NK-92 treated with Interleukin-12 subunit alpha and Interleukin-12 subunit beta, amount 100 ng/mL, for 24 hours (cell line): ENCODE data around the gene ADD2.
A peak's percentile ranks its signal among the peaks of the same experiment; 100 is the strongest.

Source experiments
- DNase-seq: peaks from one replicate; lab custom pipeline; 2025; lab: John Stamatoyannopoulos, UW

The ADD2 gene

GRCh38 chr2:70703900-70704549 is 64.0 kb downstream of the ADD2 start:
- no peak for DNase-seq

DNA sequence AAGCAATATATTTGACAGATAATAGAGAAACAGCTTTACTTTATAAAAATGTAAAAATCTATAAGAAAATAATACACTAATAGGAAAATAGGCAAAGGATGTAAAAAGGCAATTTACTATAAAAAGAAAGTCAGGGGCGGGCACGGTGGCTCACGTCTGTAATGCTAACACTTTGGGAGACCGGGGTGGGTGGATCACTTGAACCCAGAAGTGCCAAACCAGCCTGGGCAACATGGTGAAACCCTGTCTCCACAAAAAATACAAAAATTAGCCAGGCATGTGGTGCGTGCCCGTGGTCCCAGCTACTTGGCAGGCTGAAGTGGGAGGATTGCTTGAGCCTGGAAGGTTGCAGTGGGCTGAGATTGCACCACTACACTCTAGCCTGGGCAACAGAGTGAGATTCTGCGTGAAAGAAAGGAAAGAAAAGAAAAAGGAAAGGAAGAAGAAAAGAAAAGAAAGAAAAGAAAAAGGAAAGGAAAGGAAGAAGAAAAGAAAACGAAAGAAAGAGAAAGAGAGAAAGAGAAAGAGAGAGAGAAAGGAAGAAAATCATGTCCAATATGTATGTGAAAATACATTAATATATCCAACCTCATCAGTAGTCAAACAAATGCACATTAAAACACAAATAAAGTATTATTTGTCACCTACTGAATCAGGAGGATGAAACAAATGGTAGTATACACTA is 65.1 kb downstream of the ADD2 start:
- DNase-seq: no peak

GRCh38 chr2:70698847-70699246 is 69.2 kb downstream of the ADD2 start:
- no peak for DNase-seq

DNA sequence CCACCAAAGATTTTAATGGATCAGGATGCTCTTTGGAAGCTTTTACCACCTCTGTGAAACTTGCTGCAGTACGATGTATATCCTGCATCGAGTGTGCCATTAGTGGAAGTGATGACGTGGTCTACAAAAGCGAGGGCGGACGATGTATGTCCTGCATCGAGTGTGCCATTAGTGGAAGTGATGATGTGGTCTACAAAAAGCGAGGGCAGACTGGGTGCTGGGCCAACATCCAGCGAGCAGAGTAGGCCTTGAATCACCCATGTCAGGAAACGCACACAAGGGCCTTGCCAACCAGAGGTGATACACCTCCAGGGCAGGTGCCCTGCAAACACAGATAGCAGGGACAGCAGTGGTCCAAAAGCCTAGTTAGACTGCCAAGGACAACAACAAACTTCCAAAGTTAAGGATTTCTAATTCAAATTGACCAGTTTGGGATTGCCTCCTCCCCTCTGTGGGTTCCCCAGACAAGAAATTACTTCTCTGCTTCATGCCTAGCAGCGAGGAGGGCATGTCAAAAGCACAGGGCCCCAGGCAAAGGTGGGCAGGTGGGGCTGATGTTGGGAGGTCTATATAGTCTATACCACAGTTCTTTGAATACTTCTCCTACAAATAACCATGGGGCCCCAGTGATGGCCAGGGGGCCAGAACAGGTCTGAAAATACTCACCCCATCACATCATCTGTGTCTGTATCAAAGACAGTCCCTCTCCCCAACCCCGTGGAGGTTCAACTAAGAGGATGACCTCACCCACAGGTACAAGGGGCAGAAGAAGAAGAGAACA is 70.2 kb downstream of the ADD2 start:
- DNase-seq: no peak

GRCh38 chr2:70696142-70696541 is 71.9 kb downstream of the ADD2 start:
- DNase-seq: no peak

GRCh38 chr2:70692256-70692655 is 75.7 kb downstream of the ADD2 start:
- no peak for DNase-seq

GRCh38 chr2:70691497-70692140 is 76.4 kb downstream of the ADD2 start:
- no peak for DNase-seq

GRCh38 chr2:70690846-70691245 is 77.2 kb downstream of the ADD2 start:
- no peak for DNase-seq

DNA sequence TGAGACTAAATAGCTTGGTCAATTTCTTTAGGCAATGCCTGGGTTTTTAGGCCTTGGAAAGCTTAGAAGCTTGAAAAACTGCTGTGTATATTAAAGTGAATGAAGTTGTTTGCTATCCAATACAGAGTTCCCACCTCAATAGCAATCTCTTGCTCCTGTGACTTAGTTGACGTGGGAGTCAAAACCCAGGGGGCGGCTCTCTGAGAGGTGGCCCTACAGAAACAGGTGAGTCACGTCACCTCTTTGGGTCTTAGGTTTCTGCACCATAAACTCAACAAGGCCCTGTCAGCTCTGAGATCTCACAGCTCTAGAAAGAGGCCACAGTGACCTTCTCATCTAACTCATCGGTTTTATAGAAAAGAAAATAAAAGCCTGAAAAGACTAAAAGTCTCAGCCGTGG is 79.6 kb downstream of the ADD2 start:
- DNase-seq: no peak

- no peak for DNase-seq
These were observed 80.6 kb downstream of the ADD2 start for GRCh38 chr2:70687461-70687795.

DNA sequence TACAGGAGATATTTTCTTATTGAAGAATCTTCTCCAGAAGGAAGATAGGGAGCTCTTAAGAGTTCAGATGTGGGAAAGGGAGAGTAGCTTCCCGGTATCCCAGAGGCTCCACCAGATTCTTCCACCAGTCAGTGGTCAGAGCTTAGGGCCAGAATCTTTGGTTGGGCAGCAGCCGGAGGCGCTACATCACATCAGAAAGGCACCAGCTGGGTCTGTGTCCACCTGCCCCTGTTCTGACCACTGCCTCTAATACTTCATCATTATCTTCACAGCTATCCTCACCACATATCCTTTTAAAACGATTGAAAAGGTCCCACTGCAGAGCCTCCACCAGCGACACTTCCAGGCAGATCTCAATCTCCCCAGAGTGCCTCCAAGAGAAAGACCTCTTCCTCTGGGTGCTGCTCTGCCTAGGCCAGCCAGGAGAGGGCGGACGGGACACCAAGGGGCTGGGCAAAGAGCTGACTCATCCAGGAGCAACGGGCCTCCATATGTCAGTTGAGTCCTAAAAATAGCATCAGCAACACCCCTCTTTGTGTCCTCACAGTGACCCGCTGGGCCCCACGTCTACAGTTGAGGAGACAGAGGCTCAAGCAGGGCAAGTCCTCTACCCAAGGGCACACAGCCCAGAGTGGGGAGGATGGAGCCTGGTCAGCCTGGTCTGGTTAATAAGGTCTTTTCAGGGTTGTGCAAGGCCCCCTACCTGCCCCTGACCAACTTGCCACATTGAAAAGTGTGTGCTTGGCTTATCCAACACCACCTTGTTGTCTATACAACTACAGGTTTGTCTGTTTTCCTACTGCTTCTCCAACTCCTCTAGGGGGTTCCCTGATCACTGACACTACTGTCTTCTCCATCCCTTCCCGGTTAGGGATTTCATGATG is 81.2 kb downstream of the ADD2 start:
- peak; percentile 10 for DNase-seq

- no peak for DNase-seq
These were observed 82.2 kb downstream of the ADD2 start for GRCh38 chr2:70685771-70686171.

GRCh38 chr2:70684846-70685622 is 83.0 kb downstream of the ADD2 start:
- no peak for DNase-seq

- no peak for DNase-seq
These were observed 84.5 kb downstream of the ADD2 start for GRCh38 chr2:70683455-70683854.

- no peak for DNase-seq
These were observed 87.3 kb downstream of the ADD2 start for GRCh38 chr2:70680735-70681134.

GRCh38 chr2:70679259-70679658 is 88.7 kb downstream of the ADD2 start:
- DNase-seq: no peak

GRCh38 chr2:70678576-70679143 is 89.3 kb downstream of the ADD2 start:
- DNase-seq: no peak

GRCh38 chr2:70676301-70677035 is 91.5 kb downstream of the ADD2 start:
- DNase-seq: no peak

DNA sequence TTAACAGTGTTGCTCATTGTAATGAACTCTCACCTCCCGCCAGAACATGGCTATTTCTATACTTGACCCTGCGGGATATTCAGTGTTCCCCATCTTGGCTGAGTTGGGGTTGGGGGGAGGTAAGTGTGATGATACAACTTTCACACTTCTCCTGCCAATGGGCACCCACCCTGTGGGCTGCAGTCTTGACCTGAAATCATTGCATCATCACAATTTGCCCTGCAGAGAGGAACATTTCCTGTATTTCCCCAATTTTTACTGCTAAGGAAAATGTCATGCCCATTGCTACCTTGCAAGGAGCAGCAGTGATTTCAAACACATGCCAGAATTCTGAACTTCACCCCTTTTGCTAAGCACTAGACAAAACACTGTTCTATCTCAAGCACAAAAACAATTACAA is 92.1 kb downstream of the ADD2 start:
- no peak for DNase-seq
